Urothelium cell line (cell line): ENCODE data around the gene CLIP1.
"Not testable (repeated sequence)": the region's sequence is repeated elsewhere in the genome, so short reads cannot be mapped to it uniquely, and the experiment has no call there.

Source experiments
- DNase-seq: peaks from one replicate; pipeline ENCODE4 v3.0.0; 2011; ENCODE audit warnings: low spot score, mixed read lengths
- FAIRE-seq: peaks from 2 replicates; lab custom pipeline; 2011; peaks lifted over from hg19 to GRCh38; lab: Jason Lieb, UNC

The CLIP1 gene

DNA sequence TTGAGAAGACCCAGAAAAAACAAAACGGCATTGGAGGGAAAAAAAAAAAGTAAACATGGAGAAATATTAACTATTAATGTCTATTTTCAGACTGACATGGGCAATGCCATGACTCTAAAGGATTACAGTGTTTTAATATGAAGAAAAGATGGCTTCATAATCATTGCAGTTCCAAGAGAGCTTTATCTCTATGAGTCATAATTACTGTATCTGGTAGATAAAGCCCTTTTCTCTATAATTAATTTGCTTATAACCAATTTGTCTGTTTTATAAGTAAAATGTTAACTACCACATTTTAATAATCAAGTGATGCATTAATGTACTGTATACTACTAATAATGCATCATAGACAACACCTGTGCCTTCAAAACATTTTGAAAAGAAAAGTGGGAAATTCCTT is 59.7 kb downstream of the CLIP1 start:
- FAIRE-seq (no peak), DNase-seq (no peak)

DNA sequence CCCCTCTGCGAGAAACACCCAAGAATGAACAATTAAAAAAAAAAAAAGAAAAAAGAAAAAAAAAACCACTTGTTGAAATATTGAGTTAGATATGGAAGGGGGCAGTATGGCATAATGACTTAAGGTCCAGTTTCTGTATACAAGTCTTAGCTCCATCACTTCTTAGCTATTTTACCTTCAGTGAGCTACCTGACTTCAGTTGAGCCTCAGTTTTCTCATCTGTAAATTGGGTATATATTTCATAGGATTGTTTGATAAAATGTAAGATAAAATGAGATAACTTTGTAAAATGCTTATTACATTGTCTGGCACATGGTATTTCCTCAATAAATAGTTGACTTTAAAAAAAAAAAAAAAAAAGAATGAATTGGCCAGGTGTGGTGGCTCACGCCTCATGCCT is 64.1 kb downstream of the CLIP1 start:
- not testable (repeated sequence) for FAIRE-seq

DNA sequence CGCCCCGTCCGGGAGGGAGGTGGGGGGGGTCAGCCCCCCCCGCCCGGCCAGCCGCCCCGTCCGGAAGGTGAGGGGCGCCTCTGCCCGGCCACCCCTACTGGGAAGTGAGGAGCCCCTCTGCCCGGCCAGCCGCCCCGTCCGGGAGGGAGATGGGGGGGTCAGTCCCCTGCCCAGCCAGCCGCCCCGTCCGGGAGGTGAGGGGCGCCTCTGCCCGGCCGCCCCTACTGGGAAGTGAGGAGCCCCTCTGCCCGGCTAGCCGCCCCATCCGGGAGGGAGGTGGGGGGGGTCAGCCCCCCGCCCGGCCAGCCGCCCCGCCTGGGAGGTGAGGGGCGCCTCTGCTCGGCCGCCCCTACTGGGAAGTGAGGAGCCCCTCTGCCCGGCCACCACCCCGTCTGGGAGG is 64.9 kb downstream of the CLIP1 start:
- DNase-seq, FAIRE-seq: not testable (repeated sequence)

More for the DNA sequence above, 64.1 kb downstream of the CLIP1 start:
- not testable (repeated sequence) for DNase-seq

DNA sequence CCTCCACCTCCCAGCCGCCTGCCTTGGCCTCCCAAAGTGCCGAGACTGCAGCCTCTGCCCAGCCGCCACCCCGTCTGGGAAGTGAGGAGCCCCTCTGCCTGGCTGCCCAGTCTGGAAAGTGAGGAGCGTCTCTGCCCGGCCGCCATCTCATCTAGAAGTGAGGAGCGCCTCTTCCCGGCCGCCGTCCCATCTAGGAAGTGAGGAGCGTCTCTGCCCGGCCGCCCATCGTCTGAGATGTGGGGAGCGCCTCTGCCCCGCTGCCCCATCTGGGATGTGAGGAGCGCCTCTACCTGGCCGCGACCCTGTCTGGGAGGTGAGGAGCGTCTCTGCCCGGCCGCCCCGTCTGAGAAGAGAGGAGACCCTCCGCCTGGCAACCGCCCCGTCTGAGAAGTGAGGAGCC is 65.5 kb downstream of the CLIP1 start:
- FAIRE-seq, DNase-seq: not testable (repeated sequence)

DNA sequence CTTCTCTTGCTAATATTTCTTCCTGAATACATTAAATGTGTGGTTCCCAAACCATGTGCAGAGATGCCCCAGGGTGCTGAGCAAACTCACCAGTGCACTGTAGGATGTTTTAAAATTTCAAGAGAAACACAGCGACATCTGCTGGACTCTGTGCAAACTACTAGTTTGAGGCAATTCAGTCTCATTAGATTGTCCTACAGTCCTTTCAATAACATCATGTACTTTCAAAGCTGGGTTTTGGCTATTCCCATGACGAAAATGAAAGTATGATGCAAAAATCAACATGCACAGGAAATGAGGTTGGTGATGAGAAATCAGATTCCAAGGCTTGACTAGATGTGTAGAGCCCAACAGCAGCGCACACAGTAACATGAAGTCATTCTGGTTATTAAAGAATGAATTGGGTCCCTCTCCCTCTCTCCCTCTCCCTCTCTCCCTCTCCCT is 66.3 kb downstream of the CLIP1 start:
- FAIRE-seq: no peak
- peak; percentile 42 for DNase-seq

DNA sequence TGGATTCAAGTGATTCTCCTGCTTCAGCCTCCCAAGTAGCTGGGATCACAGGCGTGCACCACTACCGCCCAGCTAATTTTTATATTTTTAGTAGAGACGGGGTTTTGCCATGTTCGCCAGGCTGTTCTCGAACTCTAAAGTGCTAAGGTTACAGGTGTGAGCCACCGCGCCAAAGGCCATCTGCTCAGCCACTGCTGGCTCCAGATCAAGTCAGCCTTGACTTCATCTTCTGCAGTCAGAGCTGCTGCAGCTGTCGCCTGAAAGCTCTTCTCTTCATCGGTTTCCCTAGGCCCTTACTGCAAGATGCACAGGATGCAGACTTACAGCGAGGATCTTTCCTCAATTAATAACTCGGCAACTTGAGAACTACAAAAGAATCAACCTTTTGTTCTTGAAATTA is 66.8 kb downstream of the CLIP1 start:
- FAIRE-seq (no peak), DNase-seq (no peak)

DNA sequence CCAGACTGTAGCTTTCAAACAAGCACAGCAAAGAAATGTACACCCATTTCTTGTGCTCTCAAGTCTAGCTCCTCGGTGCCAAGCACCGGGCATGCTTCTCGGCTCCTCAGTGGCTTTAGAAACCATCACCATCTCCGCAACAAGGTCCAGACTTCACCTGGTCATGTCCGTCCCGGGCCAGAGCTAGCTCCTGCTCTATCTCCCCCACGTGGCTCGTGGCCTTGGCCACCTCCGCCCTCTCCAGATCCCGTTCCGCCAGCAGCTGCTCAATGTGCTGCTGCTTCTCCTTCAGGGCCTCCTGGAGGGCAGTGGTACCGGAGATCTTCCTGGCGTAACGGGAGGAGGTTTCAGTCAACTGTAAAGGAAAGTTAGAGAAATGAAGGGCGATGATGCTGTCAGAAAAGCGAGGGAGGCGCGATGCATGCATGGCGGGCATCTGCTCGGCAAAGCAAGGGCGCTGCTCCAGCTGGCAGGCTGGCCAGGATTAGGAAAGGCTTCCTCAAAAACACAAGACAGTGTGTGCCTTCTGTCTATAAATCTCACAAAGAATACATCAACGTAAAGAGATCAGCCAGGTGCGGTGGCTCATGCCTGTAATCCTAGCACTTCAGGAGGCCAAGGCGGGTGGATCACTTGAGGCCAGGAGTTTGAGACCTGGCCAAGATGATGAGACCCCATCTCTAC is 67.4 kb downstream of the CLIP1 start:
- DNase-seq (no peak), FAIRE-seq (no peak)

DNA sequence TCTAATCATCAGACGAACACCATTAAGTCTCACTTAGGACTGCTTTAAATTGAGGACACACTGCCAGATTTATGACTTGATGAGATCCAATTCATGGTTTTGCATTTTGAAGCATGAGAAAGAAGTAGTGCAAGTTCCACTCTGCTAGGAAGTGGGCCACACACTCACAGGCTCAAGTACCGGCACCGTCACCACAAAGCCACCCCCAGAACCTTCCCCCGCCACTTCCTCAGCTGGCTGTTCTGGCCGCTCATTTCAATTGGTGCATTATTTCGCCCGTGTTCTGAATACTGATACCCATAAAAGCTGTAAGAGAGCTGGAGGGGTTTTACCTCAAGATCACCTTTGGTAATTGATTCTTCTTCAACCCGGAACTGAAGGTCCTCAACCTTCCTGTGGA is 70.1 kb downstream of the CLIP1 start:
- FAIRE-seq: no peak
- no peak for DNase-seq

DNA sequence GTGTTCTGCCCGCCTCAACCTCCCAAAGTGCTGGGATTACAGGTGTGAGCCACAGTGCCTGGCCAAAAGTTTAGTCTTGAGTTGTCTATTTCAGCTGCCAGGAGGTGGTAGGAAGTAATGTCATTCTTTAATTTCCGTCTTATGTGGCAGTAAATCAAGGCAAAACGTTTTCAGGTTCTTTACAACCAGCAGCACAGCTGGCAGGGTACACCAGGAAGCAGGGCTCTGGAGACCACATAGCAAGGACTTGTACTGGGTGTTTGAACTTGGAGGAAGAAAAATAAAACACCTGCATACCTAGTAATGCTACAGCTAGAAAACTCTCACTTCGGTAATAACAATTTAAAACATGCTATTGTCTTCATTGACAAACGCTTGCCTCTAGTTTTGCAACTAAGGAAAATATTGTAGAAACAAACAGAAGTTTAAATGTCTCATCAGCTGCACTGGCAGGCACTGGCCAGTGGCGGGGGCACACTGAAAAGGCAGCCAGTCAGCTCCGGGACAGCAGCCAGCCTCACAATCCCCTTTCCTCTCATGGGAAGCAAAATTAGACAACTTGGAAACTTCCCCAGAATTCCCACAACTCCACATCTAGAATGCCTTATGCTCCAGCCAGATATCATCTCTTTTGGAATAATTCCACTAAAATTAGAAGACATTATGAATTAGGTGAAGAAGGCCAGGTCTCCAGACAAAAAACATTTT is 72.2 kb downstream of the CLIP1 start:
- no peak for FAIRE-seq
- DNase-seq: no peak

DNA sequence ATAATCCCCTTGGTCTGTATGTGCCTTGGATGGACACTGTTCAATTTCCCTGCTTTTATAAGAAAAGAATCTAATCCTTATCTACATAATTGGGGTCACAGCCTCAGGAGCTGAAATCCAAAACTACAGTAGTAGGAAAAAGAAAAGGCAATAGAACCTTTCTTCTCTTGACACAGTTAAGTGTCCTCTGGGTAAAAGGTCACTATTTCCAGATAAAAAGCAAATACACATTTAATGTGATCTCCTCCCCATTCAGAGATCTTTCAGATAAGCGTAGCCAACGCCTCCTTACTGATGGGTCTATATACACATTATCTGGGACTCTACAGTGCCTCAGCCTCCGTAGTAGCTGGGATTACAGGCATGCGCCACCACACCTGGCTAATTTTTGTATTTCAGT is 73.4 kb downstream of the CLIP1 start:
- no peak for DNase-seq
- no peak for FAIRE-seq

DNA sequence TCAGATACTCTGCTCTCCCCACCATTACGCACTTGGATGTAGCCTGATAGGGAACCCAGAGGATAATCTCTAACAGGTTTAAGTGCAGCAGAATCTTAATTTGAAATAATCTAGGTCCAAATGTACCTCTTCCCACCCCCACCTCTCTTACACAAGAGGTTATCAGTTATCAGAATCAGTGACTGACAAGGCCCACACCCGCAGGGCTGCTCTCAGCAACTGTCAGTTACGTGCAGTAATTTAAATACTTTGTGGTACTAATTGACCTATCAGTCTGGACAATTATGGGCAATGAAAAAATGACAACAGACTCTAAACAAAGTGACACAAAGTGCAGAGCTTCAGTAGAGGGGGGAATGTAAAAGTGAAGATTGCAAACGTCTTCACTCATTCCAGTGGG is 74.0 kb downstream of the CLIP1 start:
- DNase-seq (no peak), FAIRE-seq (no peak)

DNA sequence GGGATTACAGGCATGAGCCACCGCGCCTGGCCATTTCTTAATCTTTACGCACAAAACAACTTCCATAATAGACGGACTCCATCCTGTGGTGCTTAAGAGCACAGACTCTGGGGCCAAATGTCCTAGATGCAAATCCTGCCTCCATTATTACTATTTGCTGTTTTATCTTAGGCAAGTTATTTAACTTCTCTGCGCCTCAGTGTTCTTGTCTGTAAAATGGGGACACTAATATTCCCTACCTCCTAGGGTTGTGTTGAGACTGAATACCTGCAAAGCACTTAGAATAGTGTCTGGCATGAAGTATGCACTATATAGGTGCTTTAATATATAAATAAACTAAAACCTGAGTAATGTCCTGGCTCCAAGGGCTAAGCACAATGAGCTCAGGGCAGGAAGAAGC is 76.4 kb downstream of the CLIP1 start:
- FAIRE-seq (no peak), DNase-seq (no peak)

DNA sequence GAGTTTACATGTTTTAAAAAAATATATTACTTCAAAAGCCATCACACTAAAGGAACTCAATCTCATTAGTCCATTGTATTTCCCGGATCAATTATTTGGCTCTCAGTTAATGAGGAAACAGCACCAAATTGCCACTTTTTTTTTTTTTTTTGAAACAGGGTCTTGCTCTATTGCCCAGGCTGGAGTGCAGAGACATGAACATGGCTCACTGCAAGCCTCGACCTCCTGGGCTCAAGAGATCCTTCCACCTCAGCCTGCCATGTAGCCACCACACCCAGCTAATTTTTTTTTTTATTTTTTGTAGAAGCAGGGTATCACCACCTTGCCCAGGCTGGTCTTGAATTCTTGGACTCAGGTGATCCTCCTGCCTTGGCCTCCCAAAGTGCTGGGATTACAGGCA is 77.4 kb downstream of the CLIP1 start:
- FAIRE-seq: no peak

DNA sequence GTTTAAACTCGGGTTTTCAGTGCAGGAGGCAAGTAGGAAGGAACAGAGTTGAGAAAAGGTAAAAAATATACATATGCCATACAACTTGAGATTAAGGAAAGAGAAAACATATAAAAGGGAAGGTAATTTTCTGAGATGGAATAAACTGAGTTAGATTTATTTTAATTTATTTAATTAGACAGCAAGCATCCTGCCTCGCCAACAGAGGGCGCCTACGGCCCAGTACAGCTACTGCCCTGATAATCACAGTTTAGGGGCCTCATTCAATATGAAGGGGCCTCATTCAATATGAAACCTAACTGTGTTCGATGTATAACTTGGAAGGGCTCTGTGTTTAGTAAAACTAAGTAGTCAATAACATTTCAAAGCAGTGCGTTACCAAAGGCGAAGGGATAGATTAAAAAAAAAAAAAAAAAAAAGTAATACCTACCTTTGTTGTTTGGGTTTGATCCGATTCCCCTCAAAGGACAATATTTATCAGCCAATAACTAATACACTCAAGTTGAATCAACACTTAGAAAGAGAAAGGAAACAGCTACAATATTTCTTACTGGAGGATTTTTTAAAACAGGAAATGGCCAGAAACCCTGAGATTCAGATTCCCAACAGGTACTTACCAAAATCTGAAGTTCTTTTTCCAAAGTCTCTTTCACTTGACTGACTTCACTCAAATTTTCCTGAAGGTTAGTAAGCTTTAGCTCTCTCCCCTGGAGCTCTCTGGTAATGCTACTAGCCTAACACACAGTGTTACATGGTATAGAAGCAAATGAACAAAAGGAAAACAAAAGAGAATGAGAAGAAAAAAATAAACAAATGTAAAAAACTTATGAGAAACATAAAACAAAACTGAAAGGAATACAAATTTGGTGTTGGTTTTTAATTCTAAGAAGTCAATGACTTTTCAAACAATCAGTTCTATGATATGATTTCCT is 86.2 kb downstream of the CLIP1 start:
- FAIRE-seq (no peak), DNase-seq (peak; percentile 42)

More for the DNA sequence above, 77.4 kb downstream of the CLIP1 start:
- no peak for DNase-seq

DNA sequence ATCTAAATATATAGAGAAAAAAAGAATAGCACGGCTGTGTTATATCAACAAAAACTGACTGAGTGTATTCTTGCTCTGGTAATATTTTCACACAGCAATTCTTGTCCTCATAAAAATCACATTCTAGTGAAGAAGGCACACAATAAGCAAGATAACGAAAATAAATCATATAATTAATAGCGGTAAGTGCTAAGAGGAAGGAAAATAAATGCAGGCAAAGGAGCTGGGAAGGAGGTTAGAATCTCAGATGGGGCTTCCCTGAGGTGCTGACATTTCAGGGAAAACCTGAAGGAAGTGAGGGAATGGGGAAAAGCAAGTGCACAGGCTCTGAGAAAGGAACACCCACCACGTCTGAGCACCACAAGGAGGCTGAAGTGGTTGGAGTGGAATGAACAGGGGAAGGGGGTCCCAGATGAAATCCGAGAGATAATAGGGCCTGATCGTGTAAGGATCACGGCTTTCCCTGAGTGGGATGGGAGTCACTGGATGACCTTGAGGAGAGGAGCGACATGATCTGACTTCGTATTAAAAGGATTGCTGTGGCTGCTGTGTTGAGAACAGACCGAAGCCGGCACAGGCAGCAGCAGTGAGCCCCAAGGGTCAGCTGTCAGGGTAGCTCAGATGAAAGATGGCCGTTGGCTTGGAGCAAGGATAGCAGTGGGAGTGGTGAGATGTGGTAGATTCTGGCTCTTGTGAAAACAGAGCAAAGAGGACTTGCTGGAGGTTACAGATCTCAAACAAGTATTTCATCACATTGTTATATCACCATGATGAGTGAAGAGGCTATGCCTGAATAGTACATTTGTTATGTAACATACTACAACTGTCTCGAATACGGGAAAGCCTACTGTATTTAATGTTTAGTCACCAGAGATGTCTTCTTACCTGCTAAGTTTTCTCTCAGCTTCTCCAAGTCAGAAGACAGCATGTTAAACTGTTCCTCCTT is 89.1 kb downstream of the CLIP1 start:
- DNase-seq (no peak), FAIRE-seq (no peak)

DNA sequence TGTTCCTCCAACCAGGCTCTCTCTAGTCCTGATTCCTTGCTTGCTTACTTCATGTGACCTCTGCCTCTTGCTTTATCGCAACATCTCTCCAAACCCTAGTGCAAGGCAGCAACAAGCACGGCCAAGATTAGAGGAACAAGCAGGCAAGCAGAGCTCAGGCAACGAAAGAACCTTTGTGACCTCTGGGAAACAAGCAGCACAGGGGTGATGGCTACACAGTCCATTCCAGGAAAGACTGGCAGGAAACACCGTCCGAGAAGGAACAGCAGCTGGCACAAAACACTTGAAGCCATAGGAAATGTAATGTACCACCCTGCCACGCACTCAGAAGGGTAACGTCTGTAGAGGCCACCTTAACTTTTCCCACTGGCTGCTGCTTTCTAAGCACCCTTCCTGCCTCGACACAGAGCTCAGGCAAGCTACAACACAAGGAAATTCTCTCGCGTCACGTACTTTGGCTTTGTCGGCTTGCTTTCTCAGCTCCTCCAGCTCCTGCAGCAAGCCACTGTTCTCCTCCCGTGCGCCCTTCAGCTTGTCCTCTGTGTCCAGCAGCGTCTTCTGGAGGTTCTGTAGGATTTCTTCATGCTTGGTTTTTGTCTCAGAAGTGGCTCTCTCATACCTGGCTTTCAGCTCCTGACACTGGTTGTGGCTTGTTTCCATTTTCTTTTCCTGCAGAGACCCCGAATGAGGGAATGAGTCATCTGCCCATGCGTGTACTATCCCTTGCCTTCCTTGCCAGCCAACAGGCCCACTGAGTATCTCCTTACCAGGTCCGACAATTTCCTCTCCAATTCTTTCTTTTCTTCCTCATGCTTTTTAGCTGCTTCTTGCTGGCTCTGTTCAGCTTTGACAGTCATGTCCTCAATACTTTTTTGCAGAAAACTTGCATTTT is 94.7 kb downstream of the CLIP1 start:
- no peak for FAIRE-seq
- no peak for DNase-seq

DNA sequence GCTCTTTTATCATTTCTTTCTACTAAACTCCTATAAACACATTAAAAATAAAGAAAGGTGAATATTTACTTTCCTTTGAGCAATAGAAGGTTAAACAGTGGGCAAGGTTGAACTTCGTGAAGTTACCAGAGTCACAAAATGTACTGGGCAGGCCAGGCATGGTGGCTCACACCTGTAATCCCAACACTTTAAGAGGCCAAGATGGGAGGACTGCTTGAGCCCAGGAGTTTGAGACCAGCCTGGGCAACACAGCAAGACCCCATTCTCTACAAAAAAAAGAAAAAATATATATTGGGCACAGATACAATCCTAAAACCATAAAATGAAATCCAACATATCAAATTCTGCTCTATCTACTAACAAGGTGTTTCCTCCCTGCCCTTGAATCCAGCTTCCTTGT is 95.5 kb downstream of the CLIP1 start:
- DNase-seq (no peak), FAIRE-seq (no peak)

DNA sequence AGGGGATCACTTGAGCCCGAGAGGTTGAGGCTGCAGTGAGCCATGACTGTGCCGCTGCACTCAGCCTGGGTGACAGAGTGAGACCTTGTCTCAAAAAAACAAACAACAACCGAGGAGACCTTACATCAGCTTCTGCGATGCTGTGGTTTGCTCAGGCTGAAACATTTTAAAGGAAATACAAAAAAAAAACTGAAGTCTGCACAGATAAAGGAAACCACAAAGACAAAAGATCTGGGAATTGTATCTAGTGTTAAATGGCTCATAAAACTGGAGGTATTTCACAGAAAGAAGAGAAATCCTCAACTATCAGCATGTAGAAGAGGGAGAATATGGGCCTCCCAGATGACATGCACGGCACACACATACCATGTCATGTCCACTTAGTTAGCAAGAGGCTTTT is 95.9 kb downstream of the CLIP1 start:
- no peak for DNase-seq
- FAIRE-seq: no peak

DNA sequence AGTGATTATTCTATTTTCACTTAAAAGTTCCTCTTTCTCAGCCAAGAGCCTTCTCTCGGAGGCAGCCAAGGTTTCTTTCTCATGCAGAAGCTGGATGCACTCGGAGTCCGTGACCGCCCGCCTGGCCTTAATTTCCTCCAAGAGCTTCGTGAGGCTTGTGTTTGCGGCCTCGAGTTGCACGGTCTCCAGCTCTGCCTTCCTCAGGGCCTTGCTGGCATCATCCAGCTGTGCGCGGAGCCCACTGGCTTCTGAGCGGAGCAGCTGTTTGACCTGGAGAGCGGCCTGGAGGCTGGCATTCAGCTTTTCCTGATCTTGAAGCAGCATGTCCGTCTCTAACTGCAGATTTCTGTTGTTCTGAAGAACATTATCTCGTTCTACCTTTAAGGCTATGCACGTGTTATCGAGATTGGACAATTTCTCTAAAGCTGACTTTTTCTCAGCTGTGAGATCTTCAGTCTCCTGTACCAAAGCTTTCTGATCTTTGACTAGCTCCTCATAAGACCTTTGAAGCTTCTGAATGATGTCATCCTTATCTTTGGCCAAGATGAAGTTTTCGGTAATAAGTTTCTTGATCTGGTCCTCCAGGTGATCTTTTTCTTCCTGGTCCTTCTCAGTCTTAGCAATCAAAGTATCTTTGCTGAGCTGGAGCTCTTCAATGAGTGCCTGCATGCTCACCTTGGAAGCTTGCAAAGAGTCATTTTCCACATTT is 99.0 kb downstream of the CLIP1 start:
- DNase-seq (no peak), FAIRE-seq (no peak)
